KG1 (cell line): ENCODE data around the gene HDAC4.

Experiments
- DNase-seq: peaks from one replicate; lab custom pipeline; 2025; lab: John Stamatoyannopoulos, UW

Gene HDAC4

GRCh38 chr2:239279508-239280295 lies 121.1 kb downstream of the HDAC4 start:
- DNase-seq, result no peak

GRCh38 chr2:239278941-239279365 lies 121.9 kb downstream of the HDAC4 start:
- DNase-seq, result no peak

- DNase-seq, result no peak
Measured at GRCh38 chr2:239278361-239278760, 122.5 kb downstream of the HDAC4 start.

- DNase-seq, result no peak
Measured at GRCh38 chr2:239277401-239278085, 123.3 kb downstream of the HDAC4 start.

- DNase-seq, result no peak
Measured at GRCh38 chr2:239276851-239277250, 124.0 kb downstream of the HDAC4 start.

GRCh38 chr2:239275847-239276831 lies 124.7 kb downstream of the HDAC4 start:
- no peak for DNase-seq

GRCh38 chr2:239275044-239275685 lies 125.7 kb downstream of the HDAC4 start:
- no peak for DNase-seq

GRCh38 chr2:239274391-239275043 lies 126.3 kb downstream of the HDAC4 start:
- DNase-seq, result no peak

GRCh38 chr2:239273280-239274234 lies 127.3 kb downstream of the HDAC4 start:
- no peak for DNase-seq

GRCh38 chr2:239272626-239273025 lies 128.2 kb downstream of the HDAC4 start:
- DNase-seq, result no peak

- DNase-seq, result no peak
Measured at GRCh38 chr2:239271882-239272281, 128.9 kb downstream of the HDAC4 start.

GRCh38 chr2:239271471-239271870 lies 129.3 kb downstream of the HDAC4 start:
- DNase-seq, result no peak

- no peak for DNase-seq
Measured at GRCh38 chr2:239269916-239270315, 130.9 kb downstream of the HDAC4 start.

GRCh38 chr2:239269173-239269885 lies 131.5 kb downstream of the HDAC4 start:
- DNase-seq, result no peak

- DNase-seq, result no peak
Measured at GRCh38 chr2:239268549-239268948, 132.3 kb downstream of the HDAC4 start.

- no peak for DNase-seq
Measured at GRCh38 chr2:239268082-239268481, 132.7 kb downstream of the HDAC4 start.

- DNase-seq, result peak; percentile 81
Measured at GRCh38 chr2:239267288-239267951, 133.4 kb downstream of the HDAC4 start.

- no peak for DNase-seq
Measured at GRCh38 chr2:239266779-239267287, 134.0 kb downstream of the HDAC4 start.

GRCh38 chr2:239266434-239266766 lies 134.4 kb downstream of the HDAC4 start:
- no peak for DNase-seq
